ENCODE data around the gene SCNN1G. TPM values are rescaled to one million over a fixed set of nuclear protein-coding genes. Genes with fewer than 3 reads are reported as not detected.

The SCNN1G gene
- polyA plus RNA-seq, 2 of the 4 experiments (the other 2 are of a cell fraction), result 0.03 to 0.05 TPM

Other genes with a start within 250 kb of the SCNN1G start
- 17.9 and 18.0 TPM in 2 replicates for gene USP31, start 33.3 kb upstream of the SCNN1G start, polyA plus RNA-seq (2011; rRNA removed)
- gene USP31, start 33.3 kb upstream of the SCNN1G start, polyA plus RNA-seq (2017; fragmentation: RNase III; extraction: RNeasy Plus Mini Kit Qiagen cat#74134 plus additional on column Dnase treatment), result 8.3 to 10.0 TPM (median 9.8 TPM) in 3 replicates
- 0.25 and 0.67 TPM in 2 replicates for gene SCNN1B, start 119.6 kb downstream of the SCNN1G start, polyA plus RNA-seq (2011; rRNA removed)
- gene SCNN1B, start 119.6 kb downstream of the SCNN1G start, polyA plus RNA-seq (2017; fragmentation: RNase III; extraction: RNeasy Plus Mini Kit Qiagen cat#74134 plus additional on column Dnase treatment), result not detected in 3 replicates